ENCODE data around the gene SGO2.

Gene SGO2

GRCh38 chr2:200525882-200526651 is at the start of gene SGO2:
TSS of gene SGO2 (plus strand) at chr2:200526207. CDS start at chr2:200532976, 6,769 bp downstream.
- DNase-seq = peak; percentile 88

- no peak for DNase-seq
Observed at GRCh38 chr2:200476836-200477235, 49.2 kb upstream of the SGO2 start.

GRCh38 chr2:200477667-200478131 is 48.3 kb upstream of the SGO2 start:
- DNase-seq = no peak

GRCh38 chr2:200479692-200480265 is 46.2 kb upstream of the SGO2 start:
- DNase-seq = no peak

GRCh38 chr2:200482194-200482593 is 43.8 kb upstream of the SGO2 start:
- no peak for DNase-seq

DNA sequence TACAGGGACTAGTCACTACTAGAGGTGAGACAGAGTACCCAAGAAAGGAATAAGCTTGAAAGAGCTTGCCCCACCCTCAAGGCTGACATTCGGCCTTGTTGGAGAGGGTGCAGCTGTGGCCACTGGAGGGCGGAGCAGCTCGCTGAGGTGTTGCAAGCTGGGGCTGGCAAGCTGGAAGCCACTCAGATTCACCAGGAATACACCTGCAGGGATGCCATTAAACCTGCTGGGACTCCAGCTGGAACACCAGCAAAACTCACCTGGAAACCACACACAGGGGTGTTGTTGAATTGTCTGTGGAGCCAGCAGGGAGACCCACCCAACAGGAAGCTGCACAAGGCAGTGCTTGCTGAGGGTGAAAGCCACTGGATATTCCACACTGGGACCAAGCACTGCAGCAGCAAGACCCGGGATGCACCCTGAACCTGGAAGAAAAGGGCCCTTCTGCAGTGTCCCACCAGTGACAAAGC is 42.2 kb upstream of the SGO2 start:
- DNase-seq = no peak

DNA sequence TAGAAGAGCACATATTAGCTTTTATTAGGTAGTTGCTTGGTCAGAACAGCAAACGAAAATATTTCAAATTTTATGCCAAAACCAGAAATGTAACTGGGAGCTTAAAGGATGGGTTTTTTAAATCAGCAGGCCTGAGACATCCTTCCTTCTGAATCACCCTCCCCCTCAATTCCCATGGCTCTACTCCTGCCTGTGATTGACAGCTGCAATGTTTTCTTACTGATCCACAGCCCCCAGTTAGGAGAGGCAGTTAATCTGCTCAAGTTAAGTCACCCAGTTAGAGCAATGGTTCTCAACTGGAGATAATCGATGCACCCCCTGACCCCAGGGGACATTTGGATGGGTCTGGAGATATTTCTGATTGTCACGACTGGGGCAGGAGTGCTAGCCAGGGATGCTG is 41.1 kb upstream of the SGO2 start:
- DNase-seq = no peak

DNA sequence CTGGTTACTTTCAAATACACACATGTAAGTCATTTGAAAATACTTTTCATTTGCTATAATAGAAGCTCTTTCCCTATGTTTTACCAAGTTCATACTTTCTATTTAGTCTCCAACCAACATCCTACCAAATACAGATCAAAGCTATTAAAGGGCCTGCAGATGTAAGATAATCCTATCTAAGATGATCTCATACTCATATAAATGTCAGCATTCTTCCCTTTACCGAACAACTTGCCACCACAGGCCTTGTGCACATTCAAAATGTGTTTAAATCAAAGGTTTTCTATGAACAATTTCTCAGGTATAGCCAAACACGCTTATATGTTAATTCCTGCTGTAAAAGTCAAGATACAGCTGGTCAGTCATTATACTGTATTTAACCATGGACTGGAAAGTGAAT is 39.5 kb upstream of the SGO2 start:
- no peak for DNase-seq

DNA sequence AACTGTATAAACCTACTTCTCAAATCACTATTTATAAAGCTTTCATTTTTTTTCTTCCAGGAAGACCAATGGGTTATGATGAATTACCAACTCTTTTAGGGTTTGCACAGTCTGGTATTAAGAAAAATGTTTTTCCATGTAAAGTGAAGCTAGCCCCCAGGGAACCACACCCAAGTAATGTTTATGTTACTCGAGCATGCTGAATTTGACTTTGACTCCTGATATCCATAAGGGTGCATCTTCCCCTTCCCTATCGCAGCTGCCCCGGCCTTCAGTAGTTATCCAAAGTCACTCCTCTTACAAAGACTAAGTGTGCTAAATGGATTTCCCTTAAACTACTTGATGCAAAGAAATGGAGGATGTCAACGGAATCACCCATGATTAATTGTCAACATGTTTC is 37.8 kb upstream of the SGO2 start:
- no peak for DNase-seq

DNA sequence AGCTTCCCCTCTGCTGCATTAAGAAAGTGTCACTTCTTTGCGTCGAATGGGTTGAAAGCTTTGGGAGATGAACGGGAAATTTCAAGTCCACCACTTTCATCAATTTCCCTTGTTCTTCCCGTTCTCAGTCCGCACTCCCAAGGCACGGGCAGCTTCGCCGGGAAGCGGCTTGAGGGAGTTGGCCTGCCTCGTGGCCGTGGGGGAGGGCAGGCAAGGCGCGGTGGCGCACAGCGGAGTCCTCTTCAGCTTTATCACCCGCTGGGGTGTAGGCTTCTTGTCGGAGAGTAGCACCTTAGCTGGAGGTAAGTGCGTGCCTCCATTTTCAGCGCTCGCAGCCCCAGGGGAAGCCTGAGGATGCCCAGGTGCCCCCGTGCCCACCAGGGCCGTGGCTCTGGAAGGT is 36.0 kb upstream of the SGO2 start:
- DNase-seq = no peak

DNA sequence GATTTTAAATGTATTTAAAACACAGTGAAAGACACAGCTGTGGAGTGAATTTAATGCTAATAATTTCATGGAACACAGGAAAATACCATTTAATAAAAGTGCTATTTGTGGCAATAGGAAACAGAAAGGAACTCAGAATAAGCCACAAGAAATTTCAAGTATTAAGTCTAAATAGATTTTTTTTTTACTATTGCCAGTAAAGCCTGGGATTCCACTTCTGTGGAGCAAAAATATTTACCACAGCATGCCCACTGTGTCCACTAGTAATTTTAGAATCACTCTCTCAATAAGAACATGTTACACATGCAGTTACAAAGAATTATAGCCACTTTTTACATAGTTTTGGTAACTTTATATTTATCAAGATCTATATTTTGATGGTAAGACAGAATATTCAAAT is 33.4 kb upstream of the SGO2 start:
- DNase-seq = no peak

DNA sequence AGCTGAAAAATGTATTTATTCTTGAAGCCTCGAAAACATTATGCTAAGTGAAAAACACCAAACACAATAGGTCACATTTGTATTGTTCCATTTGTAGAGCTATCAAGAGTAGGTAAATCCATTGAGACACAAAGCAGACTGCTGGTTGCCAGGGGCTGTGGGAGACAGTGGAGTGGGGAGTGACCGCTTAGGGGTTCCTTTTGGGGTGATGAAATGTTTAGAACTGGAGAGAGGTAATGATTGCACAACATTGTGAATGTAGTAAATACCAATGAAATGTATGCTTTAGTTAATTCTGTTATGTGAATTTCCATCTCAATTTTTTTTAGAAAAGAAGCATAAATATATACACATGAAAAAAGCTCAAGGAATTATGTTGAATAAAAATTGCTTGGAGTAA is 32.0 kb upstream of the SGO2 start:
- no peak for DNase-seq

DNA sequence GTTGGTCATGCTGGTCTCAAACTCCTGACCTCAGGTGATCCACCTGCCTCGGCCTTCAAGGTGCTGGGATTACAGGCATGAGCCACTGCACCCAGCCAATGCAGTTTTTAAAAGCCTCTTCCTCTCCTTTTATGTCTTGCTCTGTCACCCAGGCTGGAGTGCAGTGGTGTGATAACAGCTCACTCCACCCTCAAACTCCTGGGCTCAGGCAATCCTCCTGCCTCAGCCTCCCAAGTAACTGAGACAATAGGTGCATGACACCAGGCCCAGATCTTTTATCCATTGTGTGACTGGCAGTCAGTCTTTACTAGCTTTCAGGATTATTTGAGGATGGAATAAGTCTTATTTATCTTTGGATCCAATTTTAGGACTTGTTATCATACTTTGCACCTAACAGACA is 29.3 kb upstream of the SGO2 start:
- no peak for DNase-seq

DNA sequence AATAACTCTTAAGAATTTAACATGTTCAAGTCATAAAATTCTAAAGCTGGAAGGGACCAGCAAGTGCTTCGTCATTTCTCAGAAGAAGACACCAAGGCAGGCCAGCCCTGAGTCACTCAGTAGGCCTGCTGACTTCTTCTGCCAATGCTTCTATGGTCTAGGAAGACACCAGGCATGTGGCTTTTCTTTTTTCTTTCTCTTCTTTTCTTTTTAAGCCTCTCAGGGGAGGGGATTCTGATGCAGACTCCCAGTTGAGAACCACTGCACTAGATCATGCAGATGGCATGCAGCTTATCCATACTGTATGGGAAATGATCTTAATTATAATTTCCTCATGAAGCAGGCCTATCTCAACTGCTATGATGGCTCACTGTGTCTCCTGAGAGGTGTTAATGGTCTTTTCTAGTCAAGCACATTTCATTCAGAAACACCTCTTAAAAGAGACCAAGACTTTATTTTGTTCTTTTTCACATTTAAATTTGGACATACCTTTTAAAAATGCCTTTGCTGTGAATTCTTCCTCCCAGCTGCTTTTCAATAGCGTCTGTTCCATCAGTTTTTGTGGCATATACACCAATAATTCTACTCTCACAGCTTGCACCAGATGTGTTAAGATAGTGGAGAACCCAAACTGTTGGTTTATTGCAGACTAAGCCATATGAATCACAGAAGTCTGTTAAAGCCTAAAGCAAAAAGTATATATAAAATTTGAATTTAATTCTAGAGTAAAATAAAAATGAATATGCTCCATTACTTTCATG is 27.4 kb upstream of the SGO2 start:
- DNase-seq = no peak

GRCh38 chr2:200502196-200502595 is 23.8 kb upstream of the SGO2 start:
- DNase-seq = no peak

DNA sequence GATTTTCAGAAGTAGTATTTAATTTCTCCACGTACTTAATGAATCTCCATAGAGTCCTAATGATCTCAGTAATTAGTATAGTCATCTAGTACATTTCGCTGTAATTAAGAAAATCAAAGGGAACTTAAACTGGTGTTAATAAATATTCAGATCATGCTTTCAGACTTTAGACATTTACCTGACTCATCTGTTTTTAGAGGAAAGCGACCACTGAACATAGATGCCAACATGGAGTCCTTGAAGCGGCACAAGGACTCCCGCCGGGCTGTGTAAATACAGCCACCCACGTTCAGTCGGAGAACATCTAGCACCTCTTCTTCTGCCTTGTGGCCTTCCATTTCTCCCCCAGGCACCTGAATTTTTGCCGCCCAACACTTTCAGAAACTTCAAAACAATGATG is 19.3 kb upstream of the SGO2 start:
- DNase-seq = no peak

DNA sequence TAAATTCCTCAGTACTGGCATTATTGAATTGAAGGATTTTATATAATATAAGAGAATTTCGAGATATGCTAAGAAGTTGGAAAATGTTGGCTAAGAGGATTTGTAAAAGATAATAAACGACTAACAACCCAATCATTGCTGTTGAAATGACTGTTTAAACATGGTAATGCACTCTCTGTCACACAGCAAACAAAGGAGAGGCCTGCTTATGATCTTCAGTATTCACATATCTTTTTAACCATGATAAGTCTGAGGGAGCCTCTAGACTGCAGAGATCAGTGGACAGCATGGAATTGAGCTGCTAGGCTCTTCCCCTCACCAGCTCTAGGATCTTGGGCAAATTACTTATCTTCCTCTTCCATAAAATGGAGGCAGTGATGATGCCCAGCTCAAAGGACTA is 18.8 kb upstream of the SGO2 start:
- DNase-seq = no peak

GRCh38 chr2:200509235-200509611 is 16.8 kb upstream of the SGO2 start:
- no peak for DNase-seq

DNA sequence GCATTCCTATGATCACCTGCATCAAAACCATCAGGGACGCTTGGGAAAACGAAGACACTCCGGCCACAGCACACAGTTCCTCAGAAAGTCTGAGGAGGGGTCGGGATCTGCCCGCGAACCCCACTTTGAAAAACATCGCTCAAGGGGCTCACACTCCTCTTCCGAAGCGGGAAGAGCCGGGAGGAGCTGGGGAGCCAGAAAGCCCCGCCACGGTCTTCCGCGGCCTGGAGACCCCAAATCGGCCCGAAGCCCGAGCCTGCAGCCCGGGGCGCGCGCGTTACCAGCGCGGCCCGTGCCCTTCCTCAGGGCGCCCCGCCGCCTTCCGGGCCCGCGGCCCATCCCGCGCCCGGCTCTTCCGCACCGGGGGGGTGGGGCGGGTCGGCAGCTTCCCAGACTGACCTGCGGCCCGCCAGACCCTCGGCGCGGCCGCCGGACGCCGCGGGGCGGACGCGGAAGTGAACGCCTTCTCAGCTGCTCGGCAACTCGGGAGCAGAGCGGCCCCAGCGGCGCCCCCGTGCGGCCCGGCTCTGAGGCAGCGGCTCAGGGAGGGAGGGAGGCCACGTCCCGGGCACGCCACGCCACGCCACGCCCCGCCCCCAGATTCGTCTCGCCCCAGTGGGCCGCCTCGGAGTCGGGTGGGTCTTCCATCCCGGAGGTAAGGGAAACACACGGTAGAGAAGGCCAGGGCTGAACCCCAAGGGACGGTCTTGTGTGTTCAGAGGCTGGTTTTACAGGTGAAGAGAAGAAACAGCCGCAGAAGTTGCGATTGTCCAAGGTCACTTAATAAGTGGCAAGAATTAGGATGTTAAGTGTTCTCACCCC is 16.2 kb upstream of the SGO2 start, which contains the start of gene KCTD18:
KCTD18 (minus strand) TSS at position 457 of the 822 bp plus-strand sequence. CDS start 3,052 bp downstream, outside the sequence.
- peak; percentile 51 for DNase-seq

- no peak for DNase-seq
Observed at GRCh38 chr2:200515155-200515554, 10.9 kb upstream of the SGO2 start.

DNA sequence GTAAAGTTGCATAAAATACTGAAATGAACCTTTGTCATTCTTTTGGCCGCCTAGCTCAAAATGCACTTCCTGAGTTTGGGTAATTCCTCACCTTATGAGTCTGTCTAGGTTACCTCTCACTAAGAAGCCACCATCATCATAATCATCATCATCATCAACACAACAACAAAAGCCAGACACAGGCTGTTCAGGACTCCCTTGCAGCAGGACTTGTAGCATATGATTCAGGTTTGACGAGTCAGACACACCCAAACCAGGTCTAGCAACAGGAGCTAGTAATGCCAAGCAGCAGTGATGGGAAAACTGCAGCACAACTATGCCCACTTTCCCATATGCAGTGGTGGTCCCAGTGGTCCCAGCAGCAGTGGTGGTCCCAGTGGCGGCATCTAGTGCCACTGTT is 2.8 kb upstream of the SGO2 start:
- no peak for DNase-seq

GRCh38 chr2:200523604-200524003 is 2.4 kb upstream of the SGO2 start:
- DNase-seq = no peak

- no peak for DNase-seq
Observed at GRCh38 chr2:200525066-200525465, 941 bp upstream of the SGO2 start.

All from SHP77 treated with DMSO at 0.1 percent for 48 hours (cell line).